Measurements from ENCODE around the gene ALDH1A3.

The ALDH1A3 gene

GRCh38 chr15:100925480-100925879, 45.8 kb downstream of the ALDH1A3 start:
- DNase-seq (ENCODE audit: low read depth, low spot score): no peak

GRCh38 chr15:100926258-100926657, 46.6 kb downstream of the ALDH1A3 start:
- no peak for DNase-seq (ENCODE audit: low read depth, low spot score)

- no peak for DNase-seq (ENCODE audit: low read depth, low spot score)
Observed at GRCh38 chr15:100926971-100927756, 47.5 kb downstream of the ALDH1A3 start.

- DNase-seq (ENCODE audit: low read depth, low spot score): no peak
Observed at GRCh38 chr15:100928632-100929280, 49.1 kb downstream of the ALDH1A3 start.

GRCh38 chr15:100929641-100930042, 50.0 kb downstream of the ALDH1A3 start:
- DNase-seq (ENCODE audit: low read depth, low spot score): no peak

- DNase-seq (ENCODE audit: low read depth, low spot score): no peak
Observed at GRCh38 chr15:100930306-100930848, 50.7 kb downstream of the ALDH1A3 start.

GRCh38 chr15:100931143-100931890, 51.7 kb downstream of the ALDH1A3 start:
- DNase-seq (ENCODE audit: low read depth, low spot score): no peak

GRCh38 chr15:100932676-100933348, 53.2 kb downstream of the ALDH1A3 start:
- no peak for DNase-seq (ENCODE audit: low read depth, low spot score)

- no peak for DNase-seq (ENCODE audit: low read depth, low spot score)
Observed at GRCh38 chr15:100934166-100934565, 54.5 kb downstream of the ALDH1A3 start.

- DNase-seq (ENCODE audit: low read depth, low spot score): no peak
Observed at GRCh38 chr15:100934726-100935125, 55.1 kb downstream of the ALDH1A3 start.

- no peak for DNase-seq (ENCODE audit: low read depth, low spot score)
Observed at GRCh38 chr15:100937171-100937570, 57.5 kb downstream of the ALDH1A3 start.

- no peak for DNase-seq (ENCODE audit: low read depth, low spot score)
Observed at GRCh38 chr15:100939791-100940190, 60.2 kb downstream of the ALDH1A3 start.

GRCh38 chr15:100940767-100941379, 61.2 kb downstream of the ALDH1A3 start:
- no peak for DNase-seq (ENCODE audit: low read depth, low spot score)

- DNase-seq (ENCODE audit: low read depth, low spot score): no peak
Observed at GRCh38 chr15:100941536-100941935, 61.9 kb downstream of the ALDH1A3 start.

GRCh38 chr15:100942656-100943425, 63.2 kb downstream of the ALDH1A3 start:
- no peak for DNase-seq (ENCODE audit: low read depth, low spot score)

- DNase-seq (ENCODE audit: low read depth, low spot score): no peak
Observed at GRCh38 chr15:100944244-100944895, 64.7 kb downstream of the ALDH1A3 start.

- no peak for DNase-seq (ENCODE audit: low read depth, low spot score)
Observed at GRCh38 chr15:100944986-100945385, 65.4 kb downstream of the ALDH1A3 start.

- DNase-seq (ENCODE audit: low read depth, low spot score): no peak
Observed at GRCh38 chr15:100947760-100948429, 68.3 kb downstream of the ALDH1A3 start.

GRCh38 chr15:100948430-100948762, 68.8 kb downstream of the ALDH1A3 start:
- DNase-seq (ENCODE audit: low read depth, low spot score): no peak

All from activated CD4-positive, CD25-positive, alpha-beta regulatory T cell treated with anti-CD3 and anti-CD28 coated beads, Interleukin-2, amount 50 U/mL, for 16 hours (primary cell).